Umbilical cord (tissue), 2 donors: ENCODE measurements around the gene IFT25. TPM values are rescaled to one million over a fixed set of nuclear protein-coding genes. Genes with fewer than 3 reads are reported as not detected.
"Not testable (repeated sequence)": the region's sequence is repeated elsewhere in the genome, so short reads cannot be mapped to it uniquely, and the experiment has no call there.

ENCODE experiments used
- DNase-seq: peaks from one replicate; pipeline ENCODE4 v3.0.0-alpha.2; 2015; ENCODE audit warnings: low spot score
- total RNA-seq: library from RNA; depleted of rRNA; stranded (reverse); fragments of >200 nt; gene quantifications from one replicate; pipeline ENCODE4 v1.2.3, GENCODE V29; 2014; ENCODE audit warnings: low replicate concordance; ENCODE audit not compliant: insufficient read depth

The IFT25 gene
- total RNA-seq, 1 donor from 2014 or later: 60.9 TPM

DNA sequence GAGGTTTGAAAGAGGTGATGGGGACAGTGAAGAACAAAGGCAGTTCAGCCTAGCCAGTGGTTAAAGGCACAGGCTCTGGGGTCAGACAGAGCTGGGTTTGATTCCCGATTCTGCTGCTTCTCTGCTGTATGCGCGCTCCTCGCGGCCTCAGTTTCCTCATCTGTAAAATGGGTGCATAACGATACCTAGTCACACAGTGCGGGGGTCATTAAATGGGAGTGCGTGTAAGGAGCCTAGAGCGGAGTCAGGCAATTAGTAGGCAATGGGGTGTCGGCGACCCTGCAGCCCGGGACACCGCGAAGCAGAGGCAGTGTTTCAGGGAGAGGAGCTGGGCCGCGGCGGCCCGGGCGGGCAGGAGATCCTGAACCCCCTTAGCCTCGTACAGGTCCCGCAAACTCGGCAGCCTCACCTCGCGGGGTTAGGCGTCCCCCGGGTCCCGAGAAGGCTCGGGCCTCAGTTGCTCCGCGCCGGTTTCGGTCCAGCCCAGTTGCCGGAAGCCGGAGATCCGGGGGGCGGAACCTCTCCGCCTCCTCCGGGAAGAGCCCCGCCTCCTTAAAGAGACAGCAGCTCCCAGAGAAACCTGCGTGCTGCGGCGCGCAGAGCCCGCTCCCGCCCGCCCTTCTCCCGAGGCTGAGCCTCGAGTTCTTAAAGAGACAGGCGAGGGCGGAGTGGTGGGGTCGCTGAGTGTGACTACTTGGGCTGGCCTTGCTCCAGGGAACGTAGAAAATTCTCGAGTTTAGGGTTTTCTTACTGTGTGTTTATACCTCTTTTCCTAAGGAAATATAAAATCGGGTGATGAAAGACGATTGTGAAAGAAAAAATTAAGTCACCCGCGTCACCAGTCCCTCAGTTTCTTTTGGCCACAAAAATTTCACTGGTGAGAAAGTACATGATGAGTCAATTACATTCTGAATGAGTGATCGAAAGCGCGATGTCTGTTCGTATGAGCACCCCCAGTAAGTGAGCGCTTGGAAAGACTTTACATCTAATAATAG is 55.9 kb downstream of the IFT25 start, which contains the start of gene YIPF1:
Gene YIPF1 (minus strand): TSS at position 494 of the 995 bp plus-strand sequence. CDS start 860 bp downstream, outside the sequence.
- peak; percentile 94 for DNase-seq

DNA sequence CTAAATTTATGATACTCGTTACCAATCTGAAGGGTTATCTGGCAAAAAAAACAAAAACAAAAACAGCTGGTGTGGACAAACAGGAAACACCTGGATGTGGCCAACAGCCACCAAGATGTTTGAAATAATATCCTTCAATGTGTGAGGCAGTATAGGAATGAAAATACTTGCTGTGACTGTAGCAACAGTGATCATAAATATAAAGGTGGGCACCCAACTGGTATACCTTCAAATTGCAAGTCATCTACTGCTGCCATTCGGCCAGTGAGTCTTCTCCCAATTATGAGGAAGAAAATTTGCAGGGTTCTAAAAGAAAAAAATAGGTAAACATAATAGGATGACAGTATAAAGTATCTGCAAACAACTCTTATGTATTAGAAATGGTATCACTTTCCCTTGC is 56.8 kb downstream of the IFT25 start:
- DNase-seq: no peak

DNA sequence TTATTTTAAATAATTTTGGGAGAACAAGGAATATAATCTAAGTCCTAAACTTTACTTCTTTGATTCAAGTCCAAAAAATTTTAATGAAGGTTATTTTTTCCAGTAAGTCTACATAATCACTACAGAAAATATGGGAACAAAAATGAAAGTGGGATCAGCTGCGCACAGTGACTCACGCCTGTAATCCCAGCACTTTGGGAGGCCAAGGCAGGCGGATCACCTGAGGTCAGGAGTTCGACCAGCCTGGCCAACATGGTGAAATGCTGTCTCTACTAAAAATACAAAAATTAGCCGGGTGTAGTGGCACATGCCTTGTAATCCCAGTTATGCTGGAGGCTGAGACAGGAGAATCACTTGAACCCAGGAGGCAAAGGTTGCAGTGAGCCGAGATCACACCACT is 61.9 kb downstream of the IFT25 start:
- DNase-seq: not testable (repeated sequence)

DNA sequence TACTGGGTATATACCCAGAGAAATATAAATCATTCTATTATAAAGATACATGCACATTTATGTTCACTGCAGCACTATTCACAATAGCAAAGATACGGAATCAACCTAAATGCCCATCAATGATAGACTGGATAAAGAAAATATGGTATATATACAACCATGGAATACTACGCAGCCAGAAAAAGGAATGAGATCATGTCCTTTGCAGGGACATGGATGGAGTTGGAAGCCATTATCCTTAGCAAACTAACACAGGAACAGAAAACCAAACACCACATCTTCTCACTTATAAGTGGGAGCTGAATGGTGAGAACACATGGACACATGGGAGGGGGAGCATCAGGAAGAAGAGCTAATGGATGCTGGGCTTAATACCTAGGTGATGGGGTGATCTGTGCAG is 63.6 kb downstream of the IFT25 start:
- DNase-seq: not testable (repeated sequence)

DNA sequence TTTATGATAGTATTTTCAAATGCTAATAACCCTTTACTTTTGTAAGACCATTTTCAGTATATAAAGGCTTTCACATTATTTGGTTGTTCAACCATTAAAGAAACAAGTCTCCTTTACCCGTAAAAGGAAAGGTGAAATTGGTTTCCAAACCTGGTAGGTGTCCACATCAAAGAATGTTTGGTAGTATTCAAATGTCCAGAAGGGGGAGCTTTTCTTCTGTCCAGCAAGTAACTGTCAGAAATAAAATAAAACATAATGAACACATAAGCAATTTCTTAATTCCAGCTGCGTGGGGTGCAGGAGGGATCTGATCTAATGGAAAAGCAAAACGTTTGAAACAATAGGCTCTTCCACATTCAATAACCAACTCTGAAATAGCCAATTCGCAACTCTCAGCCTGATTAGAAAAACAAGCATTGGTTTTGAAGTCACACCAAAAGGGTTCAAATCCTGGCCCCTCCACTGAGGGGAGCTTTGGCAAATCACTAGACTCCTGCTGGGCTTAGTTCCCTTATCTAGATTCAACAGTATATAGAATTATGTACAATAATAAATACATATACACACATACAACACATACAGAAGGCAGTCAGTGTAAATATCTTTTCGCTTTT is 66.9 kb downstream of the IFT25 start:
- peak; percentile 39 for DNase-seq

DNA sequence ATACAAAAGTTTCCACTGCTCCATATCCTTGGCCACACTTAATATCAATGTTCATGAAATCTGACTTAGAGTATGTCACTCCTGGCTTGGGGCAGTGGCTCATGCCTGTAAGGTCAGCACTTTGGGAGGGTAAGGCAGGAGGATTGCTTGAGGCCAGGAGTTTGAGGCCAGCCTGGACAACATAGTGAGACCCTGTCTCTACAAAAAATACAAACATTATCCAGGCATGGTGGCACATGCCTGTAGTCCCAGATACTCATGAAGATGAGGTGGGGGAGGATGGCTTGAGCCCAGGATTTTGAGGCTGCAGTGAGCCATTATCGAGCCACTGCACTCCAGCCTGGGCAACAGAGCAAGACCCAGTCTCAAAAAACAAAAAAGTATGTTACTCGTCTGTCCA is 70.3 kb downstream of the IFT25 start:
- not testable (repeated sequence) for DNase-seq

DNA sequence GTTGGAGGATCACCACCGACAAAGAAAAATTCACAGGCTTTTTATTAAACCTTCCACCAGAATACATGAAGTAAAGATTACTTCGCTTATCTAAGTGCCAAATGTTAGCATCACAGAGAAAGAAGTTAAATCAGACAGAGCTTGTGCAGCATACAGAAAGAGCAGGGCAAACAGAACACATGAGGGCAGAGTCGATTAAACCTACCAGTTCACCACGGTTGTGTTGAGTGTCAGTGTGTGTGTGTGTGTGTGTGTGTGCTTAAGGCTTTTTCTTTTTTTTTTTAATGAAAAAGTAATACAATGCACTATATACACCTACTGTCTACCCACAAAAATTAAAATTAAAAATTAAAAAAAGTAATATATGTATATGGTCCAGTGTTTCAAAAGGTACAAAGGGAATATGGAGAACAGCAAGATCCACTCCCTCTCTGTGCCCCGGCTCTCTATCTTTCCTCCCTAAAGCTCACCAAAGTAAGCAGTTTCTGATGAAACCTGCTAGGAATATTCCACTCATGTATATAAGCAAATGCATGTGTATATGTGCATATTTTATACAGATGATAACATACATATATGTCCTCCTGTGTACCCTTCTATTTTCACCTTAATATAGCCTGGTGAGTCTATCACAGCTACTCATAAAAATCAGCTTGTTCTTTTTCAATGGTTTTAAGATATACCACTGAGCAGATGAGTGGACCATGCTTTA is 73.6 kb downstream of the IFT25 start:
- peak; percentile 39 for DNase-seq

Other genes with a start within 250 kb of the IFT25 start
- 1.4 TPM for gene GLIS1, start 206.5 kb downstream of the IFT25 start, total RNA-seq
- 13.2 TPM for gene NDC1, start 107.4 kb downstream of the IFT25 start, total RNA-seq
- gene YIPF1, start 55.9 kb downstream of the IFT25 start, total RNA-seq: 9.1 TPM
- not detected for gene DIO1, start 51.5 kb downstream of the IFT25 start, total RNA-seq
- gene LRRC42, start 651 bp upstream of the IFT25 start, total RNA-seq: 27.2 TPM
- 0.72 TPM for gene LDLRAD1, start 72.5 kb upstream of the IFT25 start, total RNA-seq
- 293 TPM for gene TMEM59, start 107.5 kb upstream of the IFT25 start, total RNA-seq
- 8.7 TPM for gene TCEANC2, start 107.9 kb upstream of the IFT25 start, total RNA-seq
- not detected for gene CDCP2, start 207.3 kb upstream of the IFT25 start, total RNA-seq